K562 (cell line): ENCODE results near the gene PTPRT.

Experiments
- ATF3 ChIP-seq, 2 experiments: fragments of 450-650 bp in 1 of 2; sonication (generic) in 1 of 2; formaldehyde crosslinking in 1 of 2; IDR thresholded peaks in 1 of 2; conservative IDR thresholded peaks in 1 of 2; 2 replicates each; pipeline versions ENCODE4 v1.6.1 to v1.8.1; 2016 to 2023; ENCODE audit warnings: mild to moderate bottlenecking in 2 of 2, moderate library complexity in 2 of 2, inconsistent platforms in 1 of 2, missing genetic modification reagents in 1 of 2
- BHLHE40 ChIP-seq: IDR thresholded peaks from 2 replicates; pipeline ENCODE4 v1.6.1; 2011; ENCODE audit warnings: low read length, improper control_type of control experiment
- CHD7 ChIP-seq: fragments of 200-600 bp; sonication (generic); IDR thresholded peaks from one replicate; pipeline ENCODE4 v1.6.1; 2012; ENCODE audit warnings: mild to moderate bottlenecking, low read depth, low read length, inconsistent platforms
- E2F1 ChIP-seq: sonication (generic); formaldehyde crosslinking; IDR thresholded peaks from 2 replicates; pipeline ENCODE4 v1.8.1; 2023; ENCODE audit warnings: mild to moderate bottlenecking, missing genetic modification reagents, moderate library complexity
- EGR1 ChIP-seq: fragments of 450-650 bp; conservative IDR thresholded peaks from 2 replicates; pipeline ENCODE4 v1.6.1; 2017; ENCODE audit warnings: mild to moderate bottlenecking
- HCFC1 ChIP-seq: IDR thresholded peaks from 2 replicates; pipeline ENCODE4 v1.6.1; 2012; ENCODE audit warnings: low read depth, low read length, improper control_type of control experiment
- HNRNPH1 ChIP-seq: fragments of 200-400 bp; formaldehyde crosslinking; optimal IDR thresholded peaks from 2 replicates; pipeline ENCODE3; 2017; ENCODE audit warnings: low read depth, mild to moderate bottlenecking, low read length, moderate library complexity
- JUND ChIP-seq, 2 experiments: IDR thresholded peaks; 2 replicates in 1 of 2; 3 replicates in 1 of 2; pipeline ENCODE4 v1.6.1; 2011; ENCODE audit warnings: borderline replicate concordance in 2 of 2, low read depth in 2 of 2, low read length in 2 of 2, improper control_type of control experiment in 1 of 2, missing biosample characterization in 1 of 2, missing genetic modification characterization in 1 of 2, missing genetic modification reagents in 1 of 2
- NKRF ChIP-seq: fragments of 450-650 bp; IDR thresholded peaks from 2 replicates; pipeline ENCODE4 v1.6.1; 2016; ENCODE audit warnings: borderline replicate concordance
- NR2F6 ChIP-seq: fragments of 450-650 bp; formaldehyde crosslinking; IDR thresholded peaks from 2 replicates; pipeline ENCODE4 v1.4.0; 2020; ENCODE audit warnings: mild to moderate bottlenecking
- SP1 ChIP-seq: sonication (generic); formaldehyde crosslinking; IDR thresholded peaks from 2 replicates; pipeline ENCODE4 v1.8.1; 2022; ENCODE audit warnings: mild to moderate bottlenecking, missing genetic modification reagents
- SREBF1 ChIP-seq: fragments of 150-350 bp; IDR thresholded peaks from 2 replicates; pipeline ENCODE4 v1.6.1; 2014; ENCODE audit warnings: antibody characterized with exemption, low read depth, low read length, borderline replicate concordance
- ZKSCAN8 ChIP-seq: fragments of 200-800 bp; sonication (Bioruptor generic); IDR thresholded peaks from 2 replicates; pipeline ENCODE4 v1.6.1; 2016; ENCODE audit warnings: missing genetic modification characterization, missing compliant biosample characterization

GRCh38 chr20:42895020-42895419 lies 294.7 kb downstream of the PTPRT start:
- TF ChIP-seq ATF3 (IDR thresholded peaks at IDR 0.05) (no peak), ATF3 (CRISPR knock-in tag; conservative IDR thresholded peaks at IDR 0.05) (no peak), SREBF1 (no peak), HCFC1 (no peak), NR2F6 (no peak), HNRNPH1 (no peak), JUND (IDR thresholded peaks at IDR 0.05; ENCODE audit: borderline replicate concordance, low read depth, low read length) (no peak), JUND (tag; IDR thresholded peaks at IDR 0.05; ENCODE audit: borderline replicate concordance, low read depth, low read length) (no peak), CHD7 (no peak), EGR1 (no peak), E2F1 (CRISPR knock-in tag) (no peak), BHLHE40 (no peak), NKRF (no peak), SP1 (CRISPR knock-in tag) (no peak), ZKSCAN8 (no peak)
